Smooth muscle cell (in vitro differentiated cells): Measurements from ENCODE around the gene SPRYD3. TPM values are rescaled to one million over a fixed set of nuclear protein-coding genes. Genes with fewer than 3 reads are reported as not detected.
A peak's percentile ranks its signal among the peaks of the same experiment; 100 is the strongest.

Source experiments
- DNase-seq: peaks from one replicate; lab custom pipeline; 2025; ENCODE audit not compliant: unreplicated experiment; lab: John Stamatoyannopoulos, UW
- H2AFZ ChIP-seq: fragments of 200-600 bp; sonication (generic); 2 replicates; pipeline ENCODE4 v1.6.0; 2016; ENCODE audit warnings: antibody characterized with exemption, low read depth, mild to moderate bottlenecking
- H3F3A ChIP-seq: fragments of 200-600 bp; sonication (generic); 2 replicates; pipeline ENCODE4 v1.6.0; 2017; ENCODE audit warnings: antibody characterized with exemption, low read depth
- H3K27ac ChIP-seq: fragments of 200-600 bp; sonication (generic); 2 replicates; pipeline ENCODE4 v1.5.1; 2016; ENCODE audit warnings: low read depth, mild to moderate bottlenecking
- H3K27me3 ChIP-seq: fragments of 200-600 bp; sonication (generic); 2 replicates; pipeline ENCODE4 v1.6.1; 2016; ENCODE audit warnings: low read depth, mild to moderate bottlenecking
- H3K36me3 ChIP-seq: fragments of 200-600 bp; sonication (generic); 2 replicates; pipeline ENCODE4 v1.5.1; 2016; ENCODE audit warnings: low read depth
- H3K4me1 ChIP-seq: fragments of 200-600 bp; sonication (generic); 2 replicates; pipeline ENCODE4 v1.5.1; 2016; ENCODE audit warnings: low read depth
- H3K4me2 ChIP-seq: fragments of 200-600 bp; sonication (generic); 2 replicates; pipeline ENCODE4 v1.6.0; 2016; ENCODE audit warnings: mild to moderate bottlenecking
- H3K4me3 ChIP-seq: fragments of 200-600 bp; sonication (generic); 2 replicates; pipeline ENCODE4 v1.5.1; 2016; ENCODE audit warnings: mild to moderate bottlenecking
- H3K79me2 ChIP-seq: fragments of 200-600 bp; sonication (generic); 2 replicates; pipeline ENCODE4 v1.6.0; 2016; ENCODE audit warnings: low read depth, mild to moderate bottlenecking
- H3K9ac ChIP-seq: fragments of 200-600 bp; sonication (generic); 2 replicates; pipeline ENCODE4 v1.6.0; 2016; ENCODE audit warnings: low read depth
- H3K9me3 ChIP-seq: fragments of 200-600 bp; sonication (generic); replicated peaks from 2 replicates; pipeline ENCODE4 v1.5.1; 2016; ENCODE audit warnings: low read depth
- H4K20me1 ChIP-seq: fragments of 200-600 bp; sonication (generic); 2 replicates; pipeline ENCODE4 v1.6.0; 2016; ENCODE audit warnings: low read depth
- CTCF ChIP-seq: fragments of 200-600 bp; sonication (generic); IDR thresholded peaks from 2 replicates; pipeline ENCODE4 v1.5.1; 2017; ENCODE audit warnings: borderline replicate concordance, mild to moderate bottlenecking, antibody characterized with exemption; ENCODE audit not compliant: insufficient read depth, poor library complexity, severe bottlenecking
- WGBS: methylation state at CpG from one replicate; pipeline ENCODE4 v1.1.7; 2016; ENCODE audit warnings: low lambda C conversion rate; 5-methylcytosine and 5-hydroxymethylcytosine counted together
- polyA plus RNA-seq: library from polyadenylated mRNA; unstranded; fragments of >200 nt; fragmentation: Nextera tagmentation; extraction: Ambion mirVana; gene quantifications from 2 replicates; pipeline ENCODE4 v1.2.1, GENCODE V29; 2016
- total RNA-seq: library from RNA; depleted of rRNA; stranded (reverse); fragments of >200 nt; gene quantifications from 2 replicates; pipeline ENCODE4 v1.2.3, GENCODE V29; 2014

SPRYD3 gene
- total and polyA plus RNA-seq, 2 experiments from 2014 or later = 20.2 to 57.1 TPM

DNA sequence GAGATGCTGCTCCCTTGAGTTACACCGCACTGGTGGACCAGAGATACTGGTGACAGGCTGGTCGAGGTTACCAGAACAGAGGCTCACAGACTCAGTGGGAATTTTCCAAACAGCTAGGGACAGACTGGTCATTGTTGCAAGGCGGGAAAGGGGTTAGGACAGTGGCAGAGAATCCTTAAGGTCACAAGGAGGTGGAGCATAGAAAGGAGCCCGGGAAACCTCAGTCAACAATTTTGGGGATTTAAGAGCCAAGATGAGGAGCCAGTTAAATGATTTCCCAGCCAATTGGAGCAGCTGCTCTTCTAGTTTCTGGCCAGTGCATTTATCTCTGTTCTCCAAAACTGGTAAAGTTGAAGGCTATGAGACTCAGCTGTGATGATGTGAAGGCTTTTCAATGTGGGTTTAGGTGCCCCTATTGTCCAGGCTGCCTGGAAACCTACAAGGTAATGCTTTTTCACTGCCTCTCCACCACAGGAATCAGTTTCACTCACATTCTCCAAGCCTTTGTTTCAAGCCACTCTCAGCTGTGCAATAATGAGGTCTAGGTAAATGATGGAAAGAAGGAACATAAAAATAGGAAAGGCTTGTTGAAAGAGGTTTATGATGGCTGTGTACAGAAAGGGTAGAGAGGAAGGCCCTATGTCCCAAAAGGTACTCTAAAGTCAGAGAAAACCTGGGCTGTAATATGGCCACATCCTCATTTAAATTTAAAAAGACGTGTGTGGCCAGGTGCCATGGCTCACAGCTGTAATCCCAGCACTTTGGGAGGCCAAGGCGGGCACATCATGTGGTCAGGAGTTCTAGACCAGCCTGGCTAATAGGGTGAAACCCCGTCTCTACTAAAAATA lies 36.4 kb downstream of the SPRYD3 start:
- no peaks in the 10 kb centered on the region for H3K79me2 ChIP-seq
- 81% methylated on average over 7 of the region's 7 CpGs for WGBS

DNA sequence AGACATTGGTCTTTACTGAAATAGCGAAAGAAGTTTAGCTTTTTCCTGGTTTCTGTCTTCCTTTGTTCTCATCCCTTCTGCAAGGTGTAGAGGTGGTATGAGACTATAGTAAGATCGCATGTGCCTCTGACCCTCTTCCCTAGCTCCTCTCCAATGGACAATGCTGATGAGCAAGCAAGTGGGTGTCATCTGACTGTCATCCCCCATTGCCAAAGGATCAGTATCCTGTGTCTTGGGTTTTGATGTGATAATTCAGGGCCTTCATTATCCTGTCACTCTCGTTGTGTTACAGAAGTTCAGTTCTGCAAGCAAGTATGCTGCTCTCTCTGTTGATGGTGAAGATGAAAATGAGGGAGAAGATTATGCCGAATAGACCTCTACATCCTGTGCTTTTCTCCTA lies 39.3 kb downstream of the SPRYD3 start:
- no peak for TF ChIP-seq CTCF
- 95% methylated on average over 4 of the region's 4 CpGs for WGBS
- Histone ChIP-seq H3K27ac (no peak overlapping the region), H3K9ac (no peak overlapping the region), H3F3A (peaks cover 39% of the 10 kb centered on the region), H3K79me2 (no peaks in the 10 kb centered on the region), H2AFZ (no peak overlapping the region), H3K36me3 (peaks cover 23% of the 10 kb centered on the region), H3K4me1 (no peaks in the 10 kb centered on the region), H3K9me3 (no peaks in the 10 kb centered on the region), H3K4me2 (no peak overlapping the region), H3K27me3 (no peaks in the 10 kb centered on the region), H3K4me3 (no peak overlapping the region), H4K20me1 (peaks cover 28% of the 10 kb centered on the region)
- no peak for DNase-seq

More for the DNA sequence above, 36.4 kb downstream of the SPRYD3 start:
- H3K36me3 ChIP-seq = peaks cover 13% of the 10 kb centered on the region
- H3K9me3 ChIP-seq = no peaks in the 10 kb centered on the region
- no peak overlapping the region for H3K9ac ChIP-seq
- no peak overlapping the region for H2AFZ ChIP-seq
- no peak overlapping the region for H3K4me3 ChIP-seq
- no peak for TF ChIP-seq CTCF
- peak overlapping the region; percentile 4 for H3K27ac ChIP-seq
- peaks cover 29% of the 10 kb centered on the region for H3F3A ChIP-seq
- H3K4me1 ChIP-seq = peaks cover 10% of the 10 kb centered on the region
- H3K27me3 ChIP-seq = no peaks in the 10 kb centered on the region
- peaks cover 11% of the 10 kb centered on the region for H4K20me1 ChIP-seq
- DNase-seq = no peak
- no peak overlapping the region for H3K4me2 ChIP-seq

GRCh38 chr12:53036802-53037201 lies 42.4 kb downstream of the SPRYD3 start:
- Histone ChIP-seq H2AFZ (no peak overlapping the region), H3K36me3 (peaks cover 39% of the 10 kb centered on the region), H3K4me2 (no peak overlapping the region), H3K9ac (no peak overlapping the region), H4K20me1 (peaks cover 51% of the 10 kb centered on the region), H3K9me3 (no peaks in the 10 kb centered on the region), H3K27ac (no peak overlapping the region), H3F3A (peaks cover 34% of the 10 kb centered on the region), H3K4me1 (no peaks in the 10 kb centered on the region), H3K4me3 (no peak overlapping the region), H3K79me2 (peaks cover 7% of the 10 kb centered on the region), H3K27me3 (no peaks in the 10 kb centered on the region)
- 90% methylated on average over 3 of the region's 3 CpGs for WGBS
- DNase-seq = no peak
- TF ChIP-seq CTCF = no peak
